ENCODE measurements around the gene STK11IP. TPM values are rescaled to one million over a fixed set of nuclear protein-coding genes. Genes with fewer than 3 reads are reported as not detected.

The STK11IP gene
- total and polyA plus RNA-seq, 2 of the 13 experiments (the other 11 are each of a cell fraction or from before 2014, with no cell fraction given): 12.8 to 24.0 TPM

GRCh38 chr2:219636144-219636915, 38.7 kb downstream of the STK11IP start:
- ChIA-PET POLR2A (no interaction called here), CTCF (ENCODE audit: low intra/inter-chr PET ratio, low total read pairs) (no interaction called here)
- intact Hi-C loops (cut with micrococcal nuclease; ENCODE audit: unreplicated experiment): no loop called here
- ATAC-seq: no peak
- no peaks in the 10 kb centered on the region for H3K79me2 ChIP-seq (ENCODE audit: insufficient read depth, low read length)
- H3K9me3 ChIP-seq (ENCODE audit: low read length): no peaks in the 10 kb centered on the region
- no peak overlapping the region for H3K4me3 ChIP-seq (replicated peaks in 1 of 3; ENCODE audit: insufficient read depth in 1 of 3, low read depth in 2 of 3, low read length in 3 of 3)
- TF ChIP-seq DR1 (CRISPR knock-in tag; IDR thresholded peaks at IDR 0.05) (no peak), DNMT1 (CRISPR knock-in tag; IDR thresholded peaks at IDR 0.05) (no peak), ZNF878 (CRISPR knock-in tag; IDR thresholded peaks at IDR 0.05) (no peak), ZFP36L1 (CRISPR knock-in tag; IDR thresholded peaks at IDR 0.05) (no peak), ZNF780A (CRISPR knock-in tag; IDR thresholded peaks at IDR 0.05) (no peak), ZNF577 (CRISPR knock-in tag; IDR thresholded peaks at IDR 0.05; ENCODE audit: borderline replicate concordance, low read depth) (no peak), PRDM15 (CRISPR knock-in tag; IDR thresholded peaks at IDR 0.05) (no peak), CENPT (CRISPR knock-in tag; IDR thresholded peaks at IDR 0.05; ENCODE audit: low read depth) (no peak), ZFAT (CRISPR knock-in tag; conservative IDR thresholded peaks at IDR 0.05) (no peak), ZNF781 (CRISPR knock-in tag; IDR thresholded peaks at IDR 0.05; ENCODE audit: borderline replicate concordance, not compliant biosample characterization) (no peak), ZFP36L2 (CRISPR knock-in tag; IDR thresholded peaks at IDR 0.05) (no peak), GMEB1 (CRISPR knock-in tag; IDR thresholded peaks at IDR 0.05; ENCODE audit: borderline replicate concordance) (no peak), KAT7 (CRISPR knock-in tag; IDR thresholded peaks at IDR 0.05; ENCODE audit: borderline replicate concordance) (no peak), PLSCR1 (CRISPR knock-in tag; IDR thresholded peaks at IDR 0.05; ENCODE audit: borderline replicate concordance) (no peak), GPN1 (CRISPR knock-in tag; IDR thresholded peaks at IDR 0.05; ENCODE audit: borderline replicate concordance) (no peak), ZNF776 (CRISPR knock-in tag; IDR thresholded peaks at IDR 0.05) (no peak), SP4 (CRISPR knock-in tag; IDR thresholded peaks at IDR 0.05) (no peak), NKX3-1 (CRISPR knock-in tag; IDR thresholded peaks at IDR 0.05) (no peak), ZBTB7A (CRISPR knock-in tag; IDR thresholded peaks at IDR 0.05) (no peak)
- no TSS peak for BruUV-seq (replicated peaks)
- in situ Hi-C loops (cut with HindIII; ENCODE audit: extremely low pct_ligation_motif_present, low pct_unique_long_range_greater_than_20kb): no loop called here
- no peak overlapping the region for H3K27ac ChIP-seq (ENCODE audit: extremely low read length, insufficient read depth, low read length)
- no peak for FAIRE-seq
- 21% methylated on average over 24 of the region's 24 CpGs for WGBS (ENCODE audit: low lambda C conversion rate)
- H3K36me3 ChIP-seq (replicated peaks in 1 of 2; ENCODE audit: control insufficient read depth in 1 of 2, insufficient read depth in 2 of 2, low read length in 2 of 2): no peaks in the 10 kb centered on the region
- DNase-seq (ENCODE audit: low spot score): no peak
- peaks cover 2% of the 10 kb centered on the region for H3K4me1 ChIP-seq (ENCODE audit: insufficient read depth, low read length)
- no peaks in the 10 kb centered on the region for H4K20me1 ChIP-seq (ENCODE audit: insufficient read depth, low read length)
- peaks cover 28 to 95% of the 10 kb centered on the region in 2 experiments for H3K27me3 ChIP-seq (ENCODE audit: control insufficient read depth in 1 of 2, insufficient read depth in 2 of 2, low read length in 2 of 2)
- no peak overlapping the region for H3K4me2 ChIP-seq (ENCODE audit: low read depth, low read length)
- no peak overlapping the region for H2AFZ ChIP-seq (ENCODE audit: low read length)
- H3K9ac ChIP-seq (ENCODE audit: insufficient read depth, low read depth, low read length): no peak overlapping the region

Data from HepG2 (cell line).